Liver (tissue), 9 donors: ENCODE data around the gene PPIL4. TPM values are rescaled to one million over a fixed set of nuclear protein-coding genes. Genes with fewer than 3 reads are reported as not detected.

Source experiments
- DNase-seq: peaks from one replicate; pipeline ENCODE4 v3.0.0-alpha.2; 2017; ENCODE audit warnings: low spot score
- H3K27ac ChIP-seq, 2 donors: one replicate each; pipeline ENCODE4 v1.7.0; 2013; ENCODE audit warnings: inconsistent platforms in 2 of 2, low read length in 2 of 2, control low read depth in 1 of 2, low read depth in 1 of 2, mild to moderate bottlenecking in 1 of 2
- H3K27me3 ChIP-seq, 4 donors: one replicate each; pipeline versions ENCODE4 v1.6.1 to v1.7.0; 2013; ENCODE audit warnings: low read length in 3 of 4, inconsistent platforms in 1 of 4, mild to moderate bottlenecking in 1 of 4, moderate library complexity in 1 of 4; ENCODE audit not compliant: control insufficient read depth in 4 of 4, insufficient read depth in 4 of 4
- H3K36me3 ChIP-seq, 4 donors: one replicate each; pipeline versions ENCODE4 v1.6.1 to v1.7.0; 2013; ENCODE audit warnings: low read length in 3 of 4, mild to moderate bottlenecking in 3 of 4, low read depth in 1 of 4, moderate library complexity in 1 of 4; ENCODE audit not compliant: control insufficient read depth in 4 of 4, insufficient read depth in 3 of 4
- H3K4me1 ChIP-seq, 4 donors: one replicate each; pipeline versions ENCODE4 v1.6.1 to v1.7.0; 2013; ENCODE audit warnings: low read length in 3 of 4, mild to moderate bottlenecking in 3 of 4, moderate library complexity in 1 of 4; ENCODE audit not compliant: control insufficient read depth in 4 of 4, insufficient read depth in 4 of 4
- H3K4me3 ChIP-seq, 3 donors: one replicate each; pipeline versions ENCODE4 v1.6.1 to v1.7.0; 2013; ENCODE audit warnings: low read length in 3 of 3, control low read depth in 1 of 3, low read depth in 1 of 3, mild to moderate bottlenecking in 1 of 3
- H3K9ac ChIP-seq, 2 donors: one replicate each; pipeline ENCODE4 v1.7.0; 2013; ENCODE audit warnings: low read length in 2 of 2, mild to moderate bottlenecking in 2 of 2, moderate library complexity in 2 of 2, control low read depth in 1 of 2, low read depth in 1 of 2
- H3K9me3 ChIP-seq, 4 donors: one replicate each; pipeline versions ENCODE4 v1.6.1 to v1.7.0; 2013; ENCODE audit warnings: low read length in 3 of 4; ENCODE audit not compliant: control insufficient read depth in 4 of 4
- ATF3 ChIP-seq: IDR thresholded peaks from 2 replicates; pipeline ENCODE4 v1.6.1; 2016; ENCODE audit warnings: antibody characterized with exemption
- CTCF ChIP-seq: fragments of 150-350 bp; IDR thresholded peaks from 2 replicates; pipeline ENCODE4 v1.5.1; 2017; ENCODE audit warnings: improper control_type of control experiment, low read depth, low read length; ENCODE audit not compliant: missing input control
- FOXA1 ChIP-seq: IDR thresholded peaks from 2 replicates; pipeline ENCODE4 v1.6.1; 2016; ENCODE audit warnings: antibody characterized with exemption
- FOXA2 ChIP-seq: IDR thresholded peaks from 2 replicates; pipeline ENCODE4 v1.6.1; 2016; ENCODE audit warnings: antibody characterized with exemption
- GABPA ChIP-seq, 2 donors: IDR thresholded peaks in 1 of 2; conservative IDR thresholded peaks in 1 of 2; 2 replicates each; pipeline ENCODE4 v1.6.1; 2016; ENCODE audit warnings: antibody characterized with exemption in 2 of 2, mild to moderate bottlenecking in 1 of 2, moderate library complexity in 1 of 2
- HNF4A ChIP-seq, 2 donors: conservative IDR thresholded peaks; 2 replicates each; pipeline ENCODE4 v1.6.1; 2016; ENCODE audit warnings: antibody characterized with exemption in 2 of 2, mild to moderate bottlenecking in 2 of 2
- HNF4G ChIP-seq: IDR thresholded peaks from 2 replicates; pipeline ENCODE4 v1.6.1; 2016; ENCODE audit warnings: antibody characterized with exemption
- MAX ChIP-seq: IDR thresholded peaks from 2 replicates; pipeline ENCODE4 v1.6.1; 2016; ENCODE audit warnings: antibody characterized with exemption
- NR2F2 ChIP-seq: IDR thresholded peaks from 2 replicates; pipeline ENCODE4 v1.6.1; 2016; ENCODE audit warnings: antibody characterized with exemption
- RAD21 ChIP-seq, 2 donors: IDR thresholded peaks; 2 replicates each; pipeline ENCODE4 v1.6.1; 2016; ENCODE audit warnings: antibody characterized with exemption in 2 of 2, mild to moderate bottlenecking in 2 of 2
- REST ChIP-seq: IDR thresholded peaks from 2 replicates; pipeline ENCODE4 v1.6.1; 2016; ENCODE audit warnings: antibody characterized with exemption, mild to moderate bottlenecking
- TAF1 ChIP-seq: conservative IDR thresholded peaks from 2 replicates; pipeline ENCODE4 v1.6.1; 2016; ENCODE audit warnings: antibody characterized with exemption, mild to moderate bottlenecking
- YY1 ChIP-seq: IDR thresholded peaks from 2 replicates; pipeline ENCODE4 v1.6.1; 2016; ENCODE audit warnings: antibody characterized with exemption, mild to moderate bottlenecking
- ZBTB33 ChIP-seq: IDR thresholded peaks from 2 replicates; pipeline ENCODE4 v1.6.1; 2016; ENCODE audit warnings: antibody characterized with exemption
- WGBS: extraction: QIAGEN DNeasy Blood & Tissue Kit; methylation state at CpG from one replicate; pipeline ENCODE4 v1.1.7; 2013; 5-methylcytosine and 5-hydroxymethylcytosine counted together
- polyA plus RNA-seq, 2 donors: library from polyadenylated mRNA; stranded (reverse) in 1 of 2; unstranded in 1 of 2; fragments of 200-250 nt in 1 of 2; fragments of >200 nt in 1 of 2; fragmentation: Nextera tagmentation in 1 of 2; extraction: Ambion mirVana in 1 of 2; gene quantifications; one replicate each; pipeline versions ENCODE4 v1.2.1 to v1.2.3, GENCODE V29; 2013 to 2015
- total RNA-seq, 2 donors: library from RNA; depleted of rRNA; stranded (reverse); fragments of >200 nt; gene quantifications; one replicate each; pipeline ENCODE4 v1.2.3, GENCODE V29; 2014
- donor health status: healthy.
- donor health status: healthy.
- donor health status: healthy.
- donor health status: healthy.
- donor health status: healthy.

The PPIL4 gene
- total and polyA plus RNA-seq, 4 donors = 6.4 to 13.1 (median 9.6) TPM

- DNase-seq = no peak
- Histone ChIP-seq H3K36me3 (no peaks in the 10 kb centered on the region), H3K9ac (no peak overlapping the region), H3K4me3 (no peak overlapping the region), H3K9me3 (no peaks in the 10 kb centered on the region), H3K4me1 (no peaks in the 10 kb centered on the region), H3K27me3 (no peaks in the 10 kb centered on the region), H3K27ac (no peak overlapping the region)
- 92% methylated on average over 5 of the region's 5 CpGs for WGBS
- TF ChIP-seq FOXA1 (no peak), YY1 (no peak)
These were observed 67.1 kb downstream of the PPIL4 start for GRCh38 chr6:149478631-149479314.

- no peak for DNase-seq
- H3K36me3 ChIP-seq = no peaks in the 10 kb centered on the region
- no peaks in the 10 kb centered on the region for H3K9me3 ChIP-seq
- H3K27me3 ChIP-seq = no peaks in the 10 kb centered on the region
- 93% methylated on average over 5 of the region's 5 CpGs for WGBS
- no peak overlapping the region for H3K27ac ChIP-seq
- no peaks in the 10 kb centered on the region for H3K4me1 ChIP-seq
- TF ChIP-seq MAX (no peak), HNF4A (conservative IDR thresholded peaks at IDR 0.05) (no peak), RAD21 (IDR thresholded peaks at IDR 0.05) (no peak), FOXA1 (no peak), GABPA (IDR thresholded peaks at IDR 0.05 in 1 of 2, conservative IDR thresholded peaks at IDR 0.05 in 1 of 2) (no peak), YY1 (no peak), NR2F2 (no peak), FOXA2 (no peak), HNF4G (no peak), ATF3 (no peak), CTCF (no peak), TAF1 (no peak), ZBTB33 (no peak), REST (no peak)
- no peak overlapping the region for H3K9ac ChIP-seq
- H3K4me3 ChIP-seq = no peak overlapping the region
These were observed 68.3 kb downstream of the PPIL4 start for GRCh38 chr6:149477544-149477943.
